Prostate gland (tissue), 2 donors: Measurements from ENCODE around the gene COL4A2.

Source experiments
- CTCF ChIP-seq, 4 experiments: fragments of 200-600 bp in 2 of 4; fragments of 450-650 bp in 2 of 4; sonication (generic) in 2 of 4; IDR thresholded peaks; 1 replicate in 3 of 4; 2 replicates in 1 of 4; pipeline ENCODE4 v1.5.1; 2016 to 2019; ENCODE audit warnings: antibody characterized with exemption in 4 of 4, mild to moderate bottlenecking in 2 of 4, moderate library complexity in 2 of 4
- POLR2AphosphoS5 ChIP-seq: sonication (generic); formaldehyde crosslinking; IDR thresholded peaks from one replicate; pipeline ENCODE4 v1.6.1; 2017; ENCODE audit warnings: antibody characterized with exemption

- TF ChIP-seq CTCF (IDR thresholded peaks at IDR 0.05): no peak
- TF ChIP-seq POLR2AphosphoS5: no peak
Observed at GRCh38 chr13:110422913-110423688, 116.0 kb downstream of the COL4A2 start.
